T-helper 1 cell treated with Interleukin-12 subunit alpha and Interleukin-12 subunit beta and Interleukin-4 antibody, amounts not matched to agents 30 ng/mL and 1 ng/mL, for 36 hours (primary cell): ENCODE data around the gene IBA57. TPM values are rescaled to one million over a fixed set of nuclear protein-coding genes. Genes with fewer than 3 reads are reported as not detected.
"Not testable (repeated sequence)": the region's sequence is repeated elsewhere in the genome, so short reads cannot be mapped to it uniquely, and the experiment has no call there.

Experiments used
- intact Hi-C: fragments of 100-400 bp; cut with micrococcal nuclease; formaldehyde crosslinking; loops from one replicate; pipeline ENCODE4 v1.15.1; 2024
- total RNA-seq: library from RNA; stranded (reverse); gene quantifications from 2 replicates; pipeline ENCODE4 v1.2.3, GENCODE V29; 2022

Gene IBA57
- total RNA-seq, 1 donor from 2014 or later, result 7.1 TPM

DNA sequence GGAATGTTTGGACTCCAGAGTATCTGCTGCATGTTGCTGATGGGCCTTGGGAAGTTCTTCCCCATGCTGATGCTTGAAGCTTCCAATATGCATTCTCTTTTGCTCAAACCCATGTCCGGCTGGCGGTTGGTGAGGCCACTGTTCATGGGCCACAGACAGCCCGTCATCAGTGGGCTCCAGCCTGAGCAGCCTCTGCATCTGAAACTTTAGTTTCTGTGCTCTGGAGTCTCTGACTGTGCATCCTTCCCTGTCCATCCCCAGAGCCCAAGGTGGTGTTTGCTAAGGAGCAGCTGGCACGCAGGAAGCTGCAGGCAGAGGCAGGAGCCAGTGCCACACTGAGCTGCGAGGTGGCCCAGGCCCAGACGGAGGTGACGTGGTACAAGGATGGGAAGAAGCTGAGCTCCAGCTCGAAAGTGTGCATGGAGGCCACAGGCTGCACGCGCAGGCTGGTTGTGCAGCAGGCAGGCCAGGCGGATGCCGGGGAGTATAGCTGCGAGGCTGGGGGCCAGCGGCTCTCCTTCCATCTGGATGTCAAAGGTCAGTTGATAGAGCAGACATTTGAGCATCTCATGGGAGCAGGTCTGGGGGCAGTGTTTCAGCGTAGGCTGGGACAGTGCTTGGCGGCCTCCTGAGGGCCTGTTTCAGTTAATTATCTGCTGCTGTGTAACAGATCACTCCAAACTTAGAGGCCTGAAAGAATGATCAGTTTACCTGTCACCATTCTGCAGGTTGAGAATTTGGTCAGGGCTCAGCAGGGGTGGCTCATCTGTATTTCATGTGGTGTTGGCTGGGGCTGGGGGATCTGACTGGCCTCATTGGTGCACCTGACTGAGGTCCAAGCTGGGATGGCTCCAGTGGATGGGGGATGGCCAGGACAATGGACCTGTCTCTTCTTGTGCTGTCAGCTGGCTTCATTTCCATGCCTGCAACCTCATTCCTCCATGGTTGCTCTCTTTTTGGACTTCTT lies 58.9 kb downstream of the IBA57 start:
- intact Hi-C loops, result no loop called here

DNA sequence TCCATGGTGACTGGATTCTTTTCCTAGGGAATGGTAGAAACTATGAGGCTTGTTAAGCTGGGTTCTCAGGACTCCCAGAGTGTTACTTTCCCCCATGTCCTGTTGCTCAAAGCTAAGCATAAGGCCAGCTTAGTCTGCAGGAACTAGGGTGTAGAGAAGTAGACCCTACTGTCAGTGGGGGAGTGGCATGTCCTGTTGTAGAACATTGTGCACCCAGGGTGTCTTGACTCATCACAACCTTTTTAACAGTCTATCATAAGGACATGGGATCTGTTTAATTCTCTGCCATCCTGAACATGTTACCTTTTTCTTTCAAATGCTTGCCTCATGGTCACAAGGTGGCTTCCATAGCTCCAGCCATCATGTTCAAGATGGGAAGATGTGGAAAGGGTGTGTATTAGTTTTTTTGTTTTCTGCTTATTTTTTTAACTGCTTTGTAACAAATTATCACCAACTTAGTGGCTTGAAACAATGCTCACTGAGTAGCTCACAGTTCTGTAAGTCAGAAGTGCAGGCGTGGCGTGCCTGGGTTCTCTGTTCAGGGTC lies 59.6 kb downstream of the IBA57 start:
- intact Hi-C loops, result no loop called here

GRCh38 chr1:228225740-228226139 lies 60.1 kb downstream of the IBA57 start:
- intact Hi-C loops, result no loop called here

- intact Hi-C loops, result no loop called here
These were observed 60.7 kb downstream of the IBA57 start for GRCh38 chr1:228226141-228226874.

GRCh38 chr1:228226956-228227791 lies 61.6 kb downstream of the IBA57 start:
- intact Hi-C loops, result no loop called here

GRCh38 chr1:228228147-228228546 lies 62.5 kb downstream of the IBA57 start:
- intact Hi-C loops, result not testable (repeated sequence)

DNA sequence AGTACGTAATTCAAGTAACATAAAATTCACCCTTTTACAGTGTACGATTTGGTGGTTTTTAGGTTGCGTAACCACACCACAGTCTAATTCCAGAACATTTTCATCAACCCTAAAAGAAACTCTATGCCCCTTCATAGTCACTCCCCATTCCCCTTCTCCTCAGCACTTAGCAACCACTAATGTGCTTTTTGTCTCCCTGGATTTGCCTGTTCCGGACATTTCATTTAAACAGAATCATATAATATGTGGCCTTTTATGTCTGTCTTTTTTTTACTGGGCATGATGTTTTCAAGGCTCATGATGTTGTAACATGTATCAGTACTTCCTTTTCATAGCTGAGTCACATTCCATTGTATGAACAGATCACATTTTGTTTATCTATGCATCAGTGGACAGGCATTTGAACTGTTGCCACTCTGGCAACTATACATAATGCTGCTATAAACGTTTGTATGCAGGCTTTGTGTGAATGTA lies 63.0 kb downstream of the IBA57 start:
- intact Hi-C loops, result no loop called here

DNA sequence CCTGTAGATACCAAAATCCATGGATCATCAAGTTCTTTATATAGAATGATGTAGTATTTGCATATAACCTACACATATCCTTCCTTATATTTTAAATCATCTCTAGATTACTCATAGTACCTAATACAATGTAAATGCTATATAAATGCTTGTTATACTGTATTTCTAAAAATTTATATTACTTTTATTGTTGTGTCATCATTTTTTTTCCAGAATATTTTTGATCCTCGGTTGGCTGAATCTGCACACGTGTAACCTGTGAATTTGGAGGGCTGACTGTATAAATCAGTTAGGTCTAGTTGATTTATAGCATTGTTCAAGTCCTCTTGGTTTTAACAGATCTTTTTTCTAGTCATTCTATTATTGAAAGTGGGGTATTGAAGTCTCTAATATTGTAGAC lies 65.6 kb downstream of the IBA57 start:
- intact Hi-C loops, result no loop called here

Other genes with a start within 250 kb of the IBA57 start
- gene WNT9A, start 217.9 kb upstream of the IBA57 start, total RNA-seq, result 0.27 TPM in 2 replicates
- not detected in 2 replicates for gene WNT3A, start 158.8 kb upstream of the IBA57 start, total RNA-seq
- gene ARF1, start 83.1 kb upstream of the IBA57 start, total RNA-seq, result 360 and 366 TPM in 2 replicates
- gene C1orf35, start 62.5 kb upstream of the IBA57 start, total RNA-seq, result 17.4 and 19.0 TPM in 2 replicates
- gene MRPL55, start 56.5 kb upstream of the IBA57 start, total RNA-seq, result 34.6 and 41.1 TPM in 2 replicates
- gene GUK1, start 25.5 kb upstream of the IBA57 start, total RNA-seq, result 227 and 238 TPM in 2 replicates
- 0.88 and 1.0 TPM in 2 replicates for gene GJC2, start 15.9 kb upstream of the IBA57 start, total RNA-seq
- 15.4 and 17.5 TPM in 2 replicates for gene OBSCN, start 42.2 kb downstream of the IBA57 start, total RNA-seq
- 68.3 and 72.8 TPM in 2 replicates for gene TRIM11, start 241.0 kb downstream of the IBA57 start, total RNA-seq